OCI-LY1 (cell line): ENCODE measurements around the gene TIAM1.

Experiments
- CTCF ChIP-seq: fragments of 200-600 bp; sonication (generic), shearing (Covaris generic); IDR thresholded peaks from 2 replicates; pipeline ENCODE4 v1.5.1; 2017; ENCODE audit warnings: mild to moderate bottlenecking, antibody characterized with exemption, low read length, moderate library complexity, mixed read lengths
- EZH2 ChIP-seq: fragments of 200-600 bp; sonication (generic), shearing (Covaris generic); IDR thresholded peaks from 2 replicates; pipeline ENCODE4 v1.8.0; 2017; ENCODE audit warnings: borderline replicate concordance, mixed run types, mild to moderate bottlenecking, antibody characterized with exemption, low read length, moderate library complexity, mixed read lengths

- TF ChIP-seq EZH2: no peak
- no peak for TF ChIP-seq CTCF
Measured at GRCh38 chr21:31184459-31184858, 159.6 kb downstream of the TIAM1 start.
